Measurements from ENCODE around the gene NKX1-1.
A peak's percentile ranks its signal among the peaks of the same experiment; 100 is the strongest.

Gene NKX1-1

DNA sequence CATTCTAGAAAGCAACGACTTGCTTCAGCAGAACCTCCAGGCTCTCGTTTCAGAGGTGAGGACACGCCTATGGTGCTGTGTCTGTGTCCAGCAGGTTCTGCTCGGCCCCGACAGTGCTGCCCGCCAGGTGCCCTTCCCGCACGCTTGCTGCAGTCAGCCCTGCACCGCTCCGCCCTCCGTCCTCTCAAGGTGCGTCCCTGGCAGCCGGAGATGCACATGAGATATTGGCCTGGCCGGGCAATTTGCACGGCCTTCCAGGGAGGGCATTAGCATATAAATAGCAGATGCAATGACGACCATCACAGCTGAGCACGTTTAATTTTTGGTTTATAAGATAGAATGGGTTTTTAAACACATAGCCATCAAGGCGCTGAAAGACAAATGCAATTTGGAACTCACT, 44.8 kb downstream of the NKX1-1 start:
- Mint-ChIP-seq H3K36me3 (peaks cover 13 to 16% of the 10 kb centered on the region in 2 donors), H3K4me1 (peaks cover 5 to 9% of the 10 kb centered on the region in 2 donors), H3K27ac (no peak overlapping the region), H3K9me3 (no peaks in the 10 kb centered on the region), H3K4me3 (no peak overlapping the region), H3K27me3 (no peaks in the 10 kb centered on the region)
- DNase-seq (no peak), ATAC-seq (replicated peaks) (no peak)

DNA sequence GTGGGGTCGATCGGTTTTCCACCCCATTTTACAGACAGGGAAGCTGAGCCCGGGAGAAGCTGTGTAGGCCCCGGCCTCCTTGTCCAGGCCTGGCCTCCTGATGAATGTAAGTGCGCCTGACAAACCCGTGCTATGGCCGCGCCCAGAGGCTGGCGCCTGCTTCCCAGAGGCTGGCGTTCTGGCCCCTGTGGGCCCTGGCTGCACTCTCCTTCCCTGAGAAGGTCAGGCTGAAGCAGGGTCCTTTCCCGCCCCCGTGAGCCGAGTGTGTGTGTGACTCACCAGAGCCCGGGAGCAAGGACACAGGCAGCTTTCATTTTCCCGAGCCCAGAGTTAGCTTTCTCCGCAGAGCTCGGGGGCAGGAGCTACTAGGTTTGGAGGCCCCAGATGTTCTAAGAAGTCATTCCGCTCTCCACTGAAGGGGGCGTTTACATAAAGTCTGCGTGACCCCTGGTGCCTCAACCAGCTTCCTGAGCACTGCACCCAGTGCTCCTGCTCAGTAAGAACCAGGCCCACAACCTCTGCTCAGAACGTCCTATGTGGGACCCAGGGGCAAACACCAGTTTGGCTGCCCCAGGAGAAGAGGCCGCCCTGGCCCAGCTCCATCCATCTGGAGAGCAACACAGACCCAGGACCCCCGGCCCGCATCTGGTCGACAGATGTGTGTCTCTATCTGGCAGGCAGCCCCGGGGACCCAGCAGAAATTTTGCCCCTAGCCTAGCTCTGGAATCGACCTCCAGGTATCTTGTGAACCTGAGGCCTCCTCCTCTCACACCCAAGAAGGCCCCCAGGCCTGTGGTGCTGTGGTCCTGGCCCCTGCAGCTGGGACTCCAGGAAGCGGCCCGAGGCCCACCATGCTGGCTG, 45.6 kb downstream of the NKX1-1 start:
- H3K4me1 Mint-ChIP-seq = peaks cover 3 to 4% of the 10 kb centered on the region in 2 donors
- H3K27me3 Mint-ChIP-seq = no peaks in the 10 kb centered on the region
- H3K27ac Mint-ChIP-seq = no peak overlapping the region
- no peak overlapping the region for H3K4me3 Mint-ChIP-seq
- DNase-seq = no peak
- ATAC-seq (replicated peaks) = no peak
- H3K9me3 Mint-ChIP-seq = no peaks in the 10 kb centered on the region
- H3K36me3 Mint-ChIP-seq = peaks cover 12 to 14% of the 10 kb centered on the region in 2 donors

DNA sequence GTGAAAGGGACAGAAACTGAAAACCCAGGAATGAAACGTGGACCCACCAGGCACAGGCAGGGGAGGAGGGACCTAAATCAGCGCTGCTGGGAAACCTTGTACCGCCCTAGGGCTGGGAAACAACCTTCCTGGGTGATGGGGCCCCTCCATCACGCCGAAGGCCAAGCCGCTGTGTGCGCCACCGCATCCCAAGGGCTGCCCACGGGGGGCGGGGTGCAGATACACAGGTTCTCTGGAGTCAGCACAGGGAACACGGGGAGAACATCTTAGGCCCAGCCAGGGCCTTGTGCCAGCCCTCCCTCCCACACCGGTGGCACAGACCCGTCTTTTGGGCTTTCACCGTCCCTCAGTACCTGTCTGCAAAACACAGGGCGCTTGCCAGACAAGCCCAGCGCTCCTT, 46.3 kb downstream of the NKX1-1 start:
- no peak for DNase-seq
- no peaks in the 10 kb centered on the region for H3K27me3 Mint-ChIP-seq
- ATAC-seq (replicated peaks) = no peak
- H3K36me3 Mint-ChIP-seq = peaks cover 15 to 19% of the 10 kb centered on the region in 2 donors
- H3K27ac Mint-ChIP-seq = no peak overlapping the region
- no peak overlapping the region for H3K4me3 Mint-ChIP-seq
- H3K9me3 Mint-ChIP-seq = no peaks in the 10 kb centered on the region
- H3K4me1 Mint-ChIP-seq = peaks cover 0 to 4% of the 10 kb centered on the region in 2 donors

DNA sequence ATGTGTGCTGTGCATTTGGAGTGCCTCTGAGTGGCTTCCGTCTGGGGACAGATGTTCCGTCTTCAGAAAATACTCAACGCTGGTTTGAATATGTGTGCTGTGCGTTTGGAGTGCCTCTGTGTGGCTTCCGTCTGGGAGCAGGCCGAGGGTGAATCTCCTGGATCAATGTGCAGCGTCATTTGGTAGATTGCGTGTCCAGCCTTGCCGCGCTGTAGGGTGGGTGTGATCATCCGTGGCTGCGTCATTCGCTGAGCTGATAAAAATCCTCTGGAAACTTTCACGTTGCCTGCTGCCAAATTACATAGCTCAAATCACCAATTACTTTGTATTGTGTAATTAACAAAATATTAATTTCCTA, 47.1 kb downstream of the NKX1-1 start:
- Mint-ChIP-seq H3K36me3 (peaks cover 15 to 24% of the 10 kb centered on the region in 2 donors), H3K9me3 (no peaks in the 10 kb centered on the region), H3K27ac (no peak overlapping the region), H3K27me3 (no peaks in the 10 kb centered on the region), H3K4me3 (no peak overlapping the region), H3K4me1 (peaks cover 0 to 4% of the 10 kb centered on the region in 2 donors)
- DNase-seq = no peak
- ATAC-seq (replicated peaks) = no peak

DNA sequence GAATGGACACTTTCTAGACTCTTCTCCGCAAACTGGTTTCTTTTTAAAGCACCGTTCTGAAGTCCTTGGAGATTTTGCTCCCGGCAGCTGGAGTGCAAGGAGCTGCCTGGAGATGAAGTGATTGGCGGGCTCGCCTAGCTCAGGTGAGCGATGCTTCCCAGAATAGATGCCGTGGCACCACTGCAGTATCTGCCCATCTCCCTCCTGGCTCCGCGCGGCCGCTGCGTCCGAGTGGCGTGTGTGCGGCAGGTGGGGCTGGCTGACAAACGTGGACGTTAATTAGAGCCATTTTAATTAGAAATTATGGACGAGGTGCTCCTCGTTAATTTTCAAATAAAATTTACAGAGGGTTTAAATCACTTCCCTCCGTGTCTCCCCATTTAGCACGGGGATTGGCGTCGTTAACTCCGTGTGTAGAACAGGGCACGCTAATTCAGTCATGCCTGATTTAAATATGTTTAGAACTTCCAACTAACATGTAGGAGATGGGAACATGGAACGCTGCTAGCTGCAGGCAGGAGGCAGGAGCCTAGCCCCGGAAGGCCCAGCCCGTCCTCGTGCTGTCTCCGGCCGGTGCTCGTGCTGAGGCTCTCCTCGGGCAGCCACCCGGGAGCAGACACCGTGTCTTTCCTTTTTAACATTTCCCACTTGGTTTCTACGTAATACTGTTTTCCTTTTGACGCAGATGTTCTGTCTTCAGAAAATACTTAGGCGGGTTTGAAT, 47.7 kb downstream of the NKX1-1 start:
- H3K27ac Mint-ChIP-seq = no peak overlapping the region
- peaks cover 17 to 27% of the 10 kb centered on the region in 2 donors for H3K36me3 Mint-ChIP-seq
- H3K4me1 Mint-ChIP-seq = peaks cover 0 to 4% of the 10 kb centered on the region in 2 donors
- H3K27me3 Mint-ChIP-seq = no peaks in the 10 kb centered on the region
- no peak overlapping the region for H3K4me3 Mint-ChIP-seq
- H3K9me3 Mint-ChIP-seq = no peaks in the 10 kb centered on the region
- DNase-seq = no peak
- no peak for ATAC-seq (replicated peaks)

DNA sequence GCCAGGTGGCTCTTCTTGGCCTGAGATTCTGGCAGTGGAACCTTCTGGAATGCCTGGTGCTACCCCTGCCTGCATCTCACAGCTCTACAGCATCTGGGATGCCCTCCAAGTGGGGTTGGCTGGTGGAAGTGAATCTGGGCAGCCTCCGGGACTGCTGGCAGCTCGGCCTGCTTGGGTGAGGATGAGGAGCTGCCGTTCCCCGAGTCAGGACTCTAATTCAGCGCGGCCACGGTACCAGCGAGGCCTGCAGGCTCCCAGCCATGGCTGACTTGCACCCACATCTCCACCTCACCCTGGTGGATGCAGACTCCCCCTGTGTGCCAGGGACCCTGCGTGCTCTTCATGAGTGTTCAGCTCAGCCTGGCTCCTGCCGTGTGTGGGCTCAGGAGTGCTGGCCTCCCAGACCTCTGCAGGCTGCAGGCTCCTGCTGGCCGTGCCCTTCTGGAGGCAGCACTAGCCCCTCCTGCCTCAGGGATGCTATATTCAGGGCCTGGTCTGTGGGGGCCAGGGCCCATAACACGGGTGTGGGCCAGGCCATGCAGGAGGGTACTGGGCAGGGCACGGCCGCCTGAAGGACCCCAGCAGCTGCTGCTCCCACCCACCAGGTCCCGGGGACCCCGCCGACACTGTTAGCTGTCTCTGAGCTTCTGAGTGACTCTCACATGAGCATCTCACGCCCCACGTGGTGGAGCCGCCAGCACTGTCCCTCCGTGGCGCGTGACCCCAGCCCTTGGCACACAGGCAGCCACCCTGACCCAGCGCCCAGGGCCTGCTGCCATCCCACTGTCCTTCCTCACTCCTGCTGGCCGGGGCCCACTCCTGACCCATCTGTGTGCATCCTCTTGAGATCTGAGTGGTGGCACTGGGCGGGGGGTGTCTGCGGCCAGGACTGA, 48.6 kb downstream of the NKX1-1 start:
- Mint-ChIP-seq H3K9me3 (no peaks in the 10 kb centered on the region), H3K27me3 (no peaks in the 10 kb centered on the region), H3K4me3 (no peak overlapping the region), H3K27ac (peak overlapping the region; percentile 17), H3K4me1 (peaks cover 0 to 4% of the 10 kb centered on the region in 2 donors), H3K36me3 (peaks cover 20 to 24% of the 10 kb centered on the region in 2 donors)
- ATAC-seq (replicated peaks) (no peak), DNase-seq (no peak)

DNA sequence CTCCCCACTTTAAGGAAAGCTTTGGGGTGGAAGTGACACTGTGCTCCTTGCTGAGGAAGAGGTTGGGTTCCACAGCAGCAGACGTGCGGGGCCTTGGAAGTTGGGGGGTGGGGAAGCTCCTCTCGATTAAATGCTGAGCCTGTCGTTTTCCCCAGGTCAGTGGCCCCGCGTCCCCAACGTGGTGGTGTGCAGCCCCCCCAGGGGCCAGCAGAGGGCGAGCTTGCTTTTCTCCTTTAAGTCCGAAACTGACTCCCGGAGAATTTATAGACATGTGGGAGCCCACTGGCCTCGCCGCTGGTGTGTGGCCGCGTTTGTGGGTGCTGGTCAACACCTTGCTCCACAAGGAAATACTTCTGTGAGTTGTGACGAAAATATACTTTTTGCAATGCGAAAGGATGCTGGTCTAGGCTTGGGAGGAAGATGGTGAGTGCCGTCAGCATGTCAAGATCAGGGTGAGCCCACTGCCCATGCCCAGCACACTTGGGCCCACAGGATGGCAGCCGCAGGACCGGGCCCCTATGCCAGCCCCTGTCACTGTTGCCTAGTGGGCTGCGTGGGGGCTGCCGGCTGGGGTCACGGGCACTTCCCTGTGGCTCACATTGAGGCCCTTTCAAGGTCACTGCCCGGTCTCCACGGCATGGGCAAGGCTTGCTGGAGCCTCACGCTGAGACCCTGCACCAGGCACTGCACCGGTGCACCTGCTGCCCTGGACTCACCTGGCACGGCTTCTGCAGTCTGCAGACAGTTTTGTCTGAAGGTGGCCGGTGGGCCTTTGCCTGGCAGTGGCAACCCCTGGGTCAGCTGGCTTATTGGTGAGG, 49.9 kb downstream of the NKX1-1 start:
- Mint-ChIP-seq H3K4me3 (no peak overlapping the region), H3K4me1 (peaks cover 7 to 9% of the 10 kb centered on the region in 2 donors), H3K36me3 (peaks cover 20 to 21% of the 10 kb centered on the region in 2 donors), H3K27me3 (no peaks in the 10 kb centered on the region), H3K27ac (no peak overlapping the region), H3K9me3 (no peaks in the 10 kb centered on the region)
- ATAC-seq (replicated peaks) (no peak), DNase-seq (no peak)

DNA sequence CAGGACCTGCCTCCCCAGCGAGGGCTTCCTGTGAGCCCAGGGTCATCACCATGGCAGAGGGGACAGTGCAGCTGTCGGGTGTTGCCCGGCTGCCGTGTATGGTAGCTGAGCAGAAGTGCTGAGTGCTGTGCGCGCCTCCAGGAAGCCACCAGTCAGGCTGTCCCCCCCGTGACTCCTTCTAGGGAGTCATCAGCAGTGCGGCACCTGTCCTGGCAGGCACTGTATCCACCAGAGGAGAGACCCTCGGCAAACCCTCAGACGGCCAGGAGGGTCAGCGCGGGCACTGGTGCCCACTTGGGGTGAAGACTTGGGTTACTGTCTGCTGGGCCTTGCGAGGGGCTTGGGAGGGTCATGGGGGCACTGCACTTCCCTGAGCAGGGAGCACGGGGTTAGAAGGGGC, 50.9 kb downstream of the NKX1-1 start:
- Mint-ChIP-seq H3K27ac (no peak overlapping the region), H3K4me3 (no peak overlapping the region), H3K27me3 (no peaks in the 10 kb centered on the region), H3K9me3 (no peaks in the 10 kb centered on the region), H3K4me1 (peaks cover 9 to 14% of the 10 kb centered on the region in 2 donors), H3K36me3 (peaks cover 20 to 26% of the 10 kb centered on the region in 2 donors)
- DNase-seq (no peak), ATAC-seq (replicated peaks) (no peak)

DNA sequence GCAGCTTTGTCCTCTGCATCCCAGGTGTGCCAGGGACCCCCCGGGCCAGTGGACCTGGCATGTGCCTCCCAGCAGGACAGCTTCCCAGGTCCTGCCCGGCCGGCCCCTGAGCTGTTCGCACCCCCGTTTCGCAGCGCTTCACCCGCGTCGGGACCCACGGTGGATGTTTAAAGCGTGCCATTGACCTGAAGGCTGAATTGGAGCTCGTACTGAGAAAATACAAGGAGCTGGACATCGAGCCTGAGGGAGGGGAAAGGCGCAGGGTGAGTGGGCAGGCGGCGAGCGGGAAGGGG, 51.3 kb downstream of the NKX1-1 start:
- H3K9me3 Mint-ChIP-seq = no peaks in the 10 kb centered on the region
- peaks cover 11 to 16% of the 10 kb centered on the region in 2 donors for H3K4me1 Mint-ChIP-seq
- H3K4me3 Mint-ChIP-seq = no peak overlapping the region
- DNase-seq = no peak
- H3K27ac Mint-ChIP-seq = no peak overlapping the region
- H3K36me3 Mint-ChIP-seq = peaks cover 20 to 28% of the 10 kb centered on the region in 2 donors
- H3K27me3 Mint-ChIP-seq = no peaks in the 10 kb centered on the region
- ATAC-seq (replicated peaks) = no peak

DNA sequence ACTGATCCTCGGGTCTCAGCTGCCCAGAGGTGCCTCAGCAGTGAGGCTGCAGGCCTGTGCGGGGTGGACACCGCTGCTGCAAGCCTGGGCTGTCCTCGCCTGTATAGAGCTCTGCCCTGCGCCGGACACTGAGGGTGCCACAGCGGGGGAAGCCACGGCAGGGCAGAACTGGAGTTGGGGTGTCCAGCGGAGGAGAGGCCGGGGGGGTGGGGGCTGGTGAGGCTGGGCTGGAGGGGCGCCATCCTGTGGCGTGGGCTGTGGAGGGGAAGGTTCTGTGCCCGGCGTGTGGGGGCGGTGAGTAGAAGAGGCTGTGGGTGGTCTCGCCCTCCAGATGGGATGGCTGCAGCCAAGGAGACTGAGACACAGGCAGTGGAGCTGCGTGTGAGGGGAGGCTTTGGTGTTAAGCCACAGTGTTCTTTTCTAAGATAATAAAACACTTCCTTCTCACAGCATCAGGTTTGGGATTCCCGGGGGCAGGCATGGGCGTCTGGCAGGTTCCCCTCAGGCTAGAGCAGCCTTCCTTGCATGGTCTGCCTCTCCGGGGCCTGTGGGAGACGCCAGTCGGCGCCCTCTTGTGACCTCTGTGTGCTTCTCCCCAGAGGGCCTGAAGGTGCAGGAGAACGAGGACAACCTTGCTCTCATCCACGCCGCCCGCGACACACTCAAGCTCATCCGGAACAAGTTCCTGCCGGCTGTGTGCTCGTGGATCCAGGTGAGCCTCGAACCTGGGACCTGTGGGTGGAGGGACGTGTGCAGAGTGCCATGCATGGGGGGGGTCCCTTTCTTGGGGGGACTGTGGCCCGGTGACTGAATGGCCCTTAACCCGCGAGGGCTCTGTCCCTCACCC, 51.9 kb downstream of the NKX1-1 start:
- no peak overlapping the region for H3K4me3 Mint-ChIP-seq
- H3K9me3 Mint-ChIP-seq = no peaks in the 10 kb centered on the region
- H3K4me1 Mint-ChIP-seq = peaks cover 13 to 21% of the 10 kb centered on the region in 2 donors
- H3K27ac Mint-ChIP-seq = no peak overlapping the region
- peaks cover 23 to 31% of the 10 kb centered on the region in 2 donors for H3K36me3 Mint-ChIP-seq
- H3K27me3 Mint-ChIP-seq = no peaks in the 10 kb centered on the region
- ATAC-seq (replicated peaks) (no peak), DNase-seq (no peak)

DNA sequence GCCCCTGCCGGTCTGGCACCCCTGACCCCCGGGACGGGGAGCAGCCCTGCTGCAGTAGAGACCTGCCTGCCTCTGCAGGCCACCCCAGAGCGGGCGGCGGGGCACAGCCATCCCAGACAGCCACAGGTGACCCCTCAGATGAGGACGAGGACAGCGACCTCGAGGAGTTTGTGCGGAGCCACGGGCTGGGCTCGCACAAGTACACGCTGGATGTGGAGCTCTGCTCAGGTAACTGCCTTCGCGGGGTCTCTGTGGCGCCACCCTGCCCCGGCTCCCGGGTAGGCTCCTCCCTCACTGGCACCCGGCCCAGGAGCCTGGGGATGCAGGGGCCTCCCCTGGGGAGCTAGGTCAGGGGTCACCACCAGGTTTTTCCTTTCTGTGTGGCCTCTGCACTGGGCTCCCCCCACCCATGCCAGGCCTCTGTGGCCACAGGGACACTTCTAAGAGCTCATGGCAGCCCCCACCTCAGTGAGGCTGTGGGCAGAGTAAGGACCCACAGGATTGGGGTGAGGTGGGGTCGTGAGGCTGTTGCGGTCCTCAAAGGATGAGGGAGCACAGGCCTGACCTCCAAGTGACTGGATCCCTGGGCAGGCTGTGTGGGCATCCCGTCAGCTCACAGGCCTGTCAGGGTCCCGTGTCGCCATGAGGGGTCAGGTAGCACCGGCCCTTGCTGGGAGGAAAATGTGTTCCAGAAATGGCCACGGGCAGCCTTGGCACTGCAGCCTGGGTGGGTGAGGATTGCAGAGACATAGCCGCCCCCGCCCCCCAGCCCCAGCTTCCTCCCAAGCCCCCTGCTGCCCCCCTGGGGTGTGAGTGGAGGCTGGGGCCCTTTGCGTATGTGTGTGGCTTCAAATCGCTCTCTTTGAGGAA, 52.8 kb downstream of the NKX1-1 start:
- no peak for DNase-seq

More for the DNA sequence above, 52.8 kb downstream of the NKX1-1 start:
- no peak for ATAC-seq (replicated peaks)
- Mint-ChIP-seq H3K27me3 (no peaks in the 10 kb centered on the region), H3K27ac (no peak overlapping the region), H3K4me1 (peaks cover 20 to 30% of the 10 kb centered on the region in 2 donors), H3K9me3 (no peaks in the 10 kb centered on the region), H3K36me3 (peaks cover 21 to 40% of the 10 kb centered on the region in 2 donors), H3K4me3 (no peak overlapping the region)
